ENCODE measurements around the gene BLVRB. TPM values are rescaled to one million over a fixed set of nuclear protein-coding genes. Genes with fewer than 3 reads are reported as not detected.

Gene BLVRB
- total RNA-seq, result 178 and 418 TPM in 2 replicates

DNA sequence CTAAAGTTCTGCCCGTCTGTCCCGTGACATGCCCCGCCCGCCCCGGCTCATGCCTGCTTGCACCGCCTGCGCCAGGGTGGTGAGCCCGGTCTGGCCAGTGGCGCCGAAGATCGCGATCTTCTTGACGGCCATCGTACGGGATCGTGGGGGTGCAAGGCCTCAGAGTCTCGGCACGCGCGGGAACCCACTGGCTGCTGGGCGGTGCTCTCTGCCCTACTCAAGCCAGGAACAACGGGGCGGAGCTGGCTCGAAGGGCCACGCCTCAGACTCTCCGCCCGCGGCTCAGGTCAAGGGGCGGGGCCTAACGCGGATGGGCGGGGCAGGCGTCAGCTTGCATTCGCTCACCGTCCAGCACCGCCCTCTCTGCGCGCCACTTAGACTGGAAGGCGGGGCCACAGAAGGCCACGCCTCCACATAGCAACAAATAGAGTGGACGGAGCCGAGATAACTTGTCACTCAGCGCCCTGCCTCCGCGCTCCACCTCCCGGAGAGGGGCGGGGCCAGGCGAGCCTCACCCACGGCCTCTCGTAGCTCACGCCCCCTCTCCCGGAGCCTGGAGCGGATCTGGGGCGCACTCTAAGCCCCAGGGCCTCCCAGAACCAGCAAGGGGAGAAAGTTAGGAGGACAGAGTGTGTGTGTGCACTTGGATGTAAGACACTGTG lies at the start of gene BLVRB:
Gene BLVRB, minus strand, starts transcription at position 189 of the 662 bp plus-strand sequence. Its CDS starts 57 bp downstream, at position 132.

DNA sequence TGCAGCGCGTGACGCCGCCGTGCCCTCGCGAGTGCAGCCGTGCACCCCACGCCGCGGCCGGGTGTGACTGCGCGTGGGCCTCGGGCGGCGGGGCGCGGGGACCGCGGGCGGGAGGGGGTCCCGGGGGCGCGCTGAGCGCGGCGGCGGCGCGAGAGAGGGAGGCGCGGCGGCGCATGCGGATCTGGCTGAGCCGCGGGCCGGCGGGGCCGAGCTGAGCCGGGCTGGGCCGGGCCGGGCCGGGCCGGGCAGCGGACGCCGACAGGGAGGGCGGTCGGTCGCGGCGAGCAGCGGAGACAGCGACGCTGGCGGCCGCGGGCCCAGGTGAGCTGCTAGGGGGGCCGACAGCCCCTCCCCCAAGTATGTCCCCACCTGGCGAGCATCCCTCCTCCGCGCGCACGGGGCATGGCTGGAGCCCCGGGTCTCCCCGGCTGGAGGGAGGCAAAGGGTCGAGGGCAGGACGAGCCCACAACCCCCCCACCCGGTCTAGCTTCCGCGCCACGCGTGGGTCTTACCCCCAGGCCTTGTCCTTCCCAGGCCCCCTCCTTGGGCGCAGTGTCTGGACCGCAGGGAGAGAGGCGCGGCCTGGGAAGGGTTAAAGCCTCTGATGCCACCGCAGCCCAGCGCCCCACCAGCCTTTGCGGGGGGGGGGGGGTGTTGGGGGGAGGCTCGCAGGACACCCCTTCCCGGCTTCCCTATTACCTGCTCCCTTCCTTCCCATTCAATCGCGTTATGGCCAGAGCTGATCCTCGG lies 1.6 kb upstream of the BLVRB start, which contains the start of gene SPTBN4:
Gene SPTBN4, plus strand, starts transcription at position 17 of the 750 bp plus-strand sequence. CDS start 5,621 bp downstream, outside the sequence.

DNA sequence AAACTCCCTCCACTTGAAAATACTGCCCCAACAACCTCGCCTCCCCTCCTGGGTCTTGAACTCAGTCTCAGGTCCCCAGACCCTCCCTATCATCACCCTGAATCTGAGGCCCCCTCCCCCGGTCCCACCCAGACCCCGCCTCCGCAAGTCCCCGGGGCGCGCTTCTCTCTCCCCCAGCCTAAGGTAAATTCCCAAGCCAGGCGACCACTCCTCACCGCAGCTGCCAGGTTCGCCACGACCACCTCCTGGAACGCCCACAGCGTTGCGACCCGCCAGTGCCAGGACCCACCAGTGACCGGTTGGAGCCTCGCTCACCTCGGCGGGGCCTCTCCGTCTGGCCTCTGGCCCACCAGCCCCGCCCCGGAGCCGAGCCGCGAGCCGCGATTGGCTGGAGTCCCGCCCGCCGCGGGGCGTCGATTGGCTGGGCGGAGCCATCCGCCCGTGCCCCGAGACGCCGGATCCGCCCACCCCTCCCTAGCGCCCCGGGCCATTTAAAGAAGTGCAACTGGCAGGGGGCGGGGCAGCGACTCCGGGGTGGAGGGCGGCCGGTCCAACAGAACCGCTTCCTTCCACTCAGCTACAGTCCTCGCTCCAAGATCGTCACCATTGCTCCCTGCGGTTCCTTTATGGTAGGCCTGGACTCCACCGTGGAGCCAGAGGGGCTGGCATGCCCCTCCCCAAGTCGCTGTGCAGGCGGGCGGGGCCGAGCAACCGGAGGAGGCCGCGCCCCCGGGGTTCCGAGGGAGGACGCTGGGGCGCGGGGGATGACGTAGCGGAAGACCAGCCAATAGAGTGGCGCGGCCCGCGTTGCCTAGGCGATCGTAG lies 21.3 kb downstream of the BLVRB start, which contains the start of gene SERTAD3:
Gene SERTAD3, minus strand, starts transcription at position 336 of the 825 bp plus-strand sequence. CDS start 2,255 bp downstream, outside the sequence.

DNA sequence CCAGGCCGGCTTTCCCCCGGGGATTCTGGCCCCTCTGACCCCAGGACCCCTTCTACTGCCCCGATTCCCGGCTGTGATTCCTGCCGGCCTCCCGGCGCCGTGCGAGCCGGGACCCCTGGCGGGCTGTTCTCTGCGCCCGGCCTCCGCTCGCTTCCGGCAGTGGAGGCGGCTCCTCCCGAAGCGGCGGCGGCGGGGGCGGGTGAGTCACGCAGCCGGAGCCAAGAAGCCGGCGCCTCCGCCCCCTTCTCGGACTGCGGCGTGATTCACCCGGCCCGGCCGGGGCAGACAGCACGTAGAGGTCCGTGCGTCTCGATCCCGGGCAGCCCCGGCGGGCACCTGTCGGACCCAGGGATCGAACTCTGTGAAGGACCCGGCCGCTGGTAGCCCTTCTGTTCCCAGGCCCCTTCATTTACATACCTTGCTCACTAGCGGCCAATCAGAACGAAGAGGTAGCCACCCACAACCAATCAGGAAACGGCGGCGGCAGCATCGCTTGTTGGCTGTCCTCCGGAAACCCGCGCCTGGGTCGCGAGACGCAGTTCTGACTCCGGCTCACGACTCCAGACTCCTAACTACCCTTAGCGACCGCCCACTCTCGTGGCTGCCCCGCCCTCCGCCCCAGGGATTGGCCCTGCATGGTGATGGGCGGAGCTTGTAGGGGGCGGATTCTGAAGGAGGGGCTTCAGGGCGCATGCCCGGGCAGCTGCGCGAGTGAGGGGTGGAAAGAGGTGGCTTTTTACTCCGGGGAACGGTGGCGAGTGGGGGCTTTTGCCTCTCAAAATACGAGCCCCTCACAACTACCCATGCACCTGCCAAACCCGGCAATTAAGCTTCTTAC lies 39.9 kb downstream of the BLVRB start, which contains the start of gene SERTAD1:
Gene SERTAD1, minus strand, starts transcription at position 543 of the 838 bp plus-strand sequence. CDS start 2,446 bp downstream, outside the sequence.

DNA sequence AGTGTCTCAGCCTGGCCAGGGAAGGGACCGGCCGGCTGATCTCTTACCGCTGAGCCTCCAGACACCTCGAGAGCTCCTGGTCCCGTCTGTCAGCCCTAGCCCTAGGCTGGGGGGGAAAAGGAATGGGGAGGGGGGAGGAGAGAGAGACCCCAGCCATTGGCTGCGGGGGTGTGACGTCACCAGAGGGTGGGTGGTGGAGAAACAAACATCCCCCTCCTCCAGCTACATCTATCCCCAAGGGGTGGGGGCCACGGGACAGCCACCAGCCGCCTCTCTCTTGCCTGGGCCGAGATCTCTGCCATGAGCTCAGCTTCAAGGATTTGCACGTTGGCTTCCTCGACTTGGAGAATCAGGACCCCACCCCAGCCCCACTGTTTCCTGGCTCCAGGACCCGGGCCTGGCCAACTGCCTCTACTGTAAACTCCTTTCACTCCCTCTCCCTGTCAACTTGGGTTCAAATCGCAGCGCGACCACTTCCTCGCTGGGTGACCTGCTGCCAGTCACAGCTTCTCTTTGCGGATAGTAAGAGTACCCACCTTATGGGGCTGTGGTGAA lies 52.2 kb downstream of the BLVRB start, which contains the start of gene PRX:
Gene PRX, minus strand, starts transcription at position 88 of the 555 bp plus-strand sequence. CDS start 5,446 bp downstream, outside the sequence.

Other genes starting within 250 kb of the BLVRB start
- under 0.01 TPM in 1 of 2 replicates, not detected in the other for gene TTC9B, start 247.4 kb downstream of the BLVRB start, total RNA-seq
- gene CCNP, start 239.1 kb downstream of the BLVRB start, total RNA-seq, result under 0.01 and 0.07 TPM in 2 replicates
- 58.1 and 79.5 TPM in 2 replicates for gene AKT2, start 180.4 kb downstream of the BLVRB start, total RNA-seq
- 5.8 and 10.4 TPM in 2 replicates for gene C19orf47, start 117.3 kb downstream of the BLVRB start, total RNA-seq
- gene PLD3, start 117.0 kb downstream of the BLVRB start, total RNA-seq, result 196 and 385 TPM in 2 replicates
- under 0.01 and 0.07 TPM in 2 replicates for gene HIPK4, start 75.6 kb downstream of the BLVRB start, total RNA-seq
- 1.4 and 2.6 TPM in 2 replicates for gene PRX, start 52.4 kb downstream of the BLVRB start, total RNA-seq
- gene SERTAD1, start 39.8 kb downstream of the BLVRB start, total RNA-seq, result 22.6 and 31.1 TPM in 2 replicates
- gene SERTAD3, start 21.4 kb downstream of the BLVRB start, total RNA-seq, result 17.7 and 20.8 TPM in 2 replicates
- 0.36 and 1.4 TPM in 2 replicates for gene SPTBN4, start 1.3 kb upstream of the BLVRB start, total RNA-seq
- gene SHKBP1, start 111.1 kb upstream of the BLVRB start, total RNA-seq, result 55.9 and 57.1 TPM in 2 replicates
- gene LTBP4, start 135.6 kb upstream of the BLVRB start, total RNA-seq, result 20.2 and 75.8 TPM in 2 replicates
- 6.8 and 24.3 TPM in 2 replicates for gene NUMBL, start 224.9 kb upstream of the BLVRB start, total RNA-seq